NCI-H226 (cell line): ENCODE results near the gene SCYL2.
"Not testable (repeated sequence)": the region's sequence is repeated elsewhere in the genome, so short reads cannot be mapped to it uniquely, and the experiment has no call there.

ENCODE experiments used
- DNase-seq: peaks from one replicate; pipeline ENCODE4 v3.0.0-alpha.2; 2015

The SCYL2 gene

GRCh38 chr12:100265732-100266584 is 1.0 kb upstream of the SCYL2 start:
- no peak for DNase-seq

- no peak for DNase-seq
Measured at GRCh38 chr12:100266585-100266834, 467 bp upstream of the SCYL2 start.

- no peak for DNase-seq
Measured at GRCh38 chr12:100267603-100268281, 765 bp downstream of the SCYL2 start.

- DNase-seq = no peak
Measured at GRCh38 chr12:100268835-100269564, 2.0 kb downstream of the SCYL2 start.

GRCh38 chr12:100273782-100274181 is 6.8 kb downstream of the SCYL2 start:
- DNase-seq = no peak

GRCh38 chr12:100274291-100274690 is 7.3 kb downstream of the SCYL2 start:
- no peak for DNase-seq

- no peak for DNase-seq
Measured at GRCh38 chr12:100279159-100279558, 12.2 kb downstream of the SCYL2 start.

- DNase-seq = no peak
Measured at GRCh38 chr12:100279607-100280244, 12.7 kb downstream of the SCYL2 start.

- not testable (repeated sequence) for DNase-seq
Measured at GRCh38 chr12:100284556-100284955, 17.6 kb downstream of the SCYL2 start.

GRCh38 chr12:100289038-100289437 is 22.1 kb downstream of the SCYL2 start:
- no peak for DNase-seq

- no peak for DNase-seq
Measured at GRCh38 chr12:100290016-100290415, 23.0 kb downstream of the SCYL2 start.

GRCh38 chr12:100293017-100293416 is 26.0 kb downstream of the SCYL2 start:
- no peak for DNase-seq

- not testable (repeated sequence) for DNase-seq
Measured at GRCh38 chr12:100294366-100294765, 27.4 kb downstream of the SCYL2 start.

GRCh38 chr12:100295764-100296555 is 29.0 kb downstream of the SCYL2 start:
- DNase-seq = no peak

- DNase-seq = no peak
Measured at GRCh38 chr12:100302081-100302480, 35.1 kb downstream of the SCYL2 start.

GRCh38 chr12:100303831-100304230 is 36.9 kb downstream of the SCYL2 start:
- DNase-seq = no peak

- not testable (repeated sequence) for DNase-seq
Measured at GRCh38 chr12:100304334-100304733, 37.4 kb downstream of the SCYL2 start.

- not testable (repeated sequence) for DNase-seq
Measured at GRCh38 chr12:100308138-100308537, 41.2 kb downstream of the SCYL2 start.

GRCh38 chr12:100311317-100311716 is 44.3 kb downstream of the SCYL2 start:
- no peak for DNase-seq

GRCh38 chr12:100317371-100317770 is 50.4 kb downstream of the SCYL2 start:
- no peak for DNase-seq

GRCh38 chr12:100324498-100324897 is 57.5 kb downstream of the SCYL2 start:
- no peak for DNase-seq

- DNase-seq = no peak
Measured at GRCh38 chr12:100326208-100326607, 59.2 kb downstream of the SCYL2 start.

- no peak for DNase-seq
Measured at GRCh38 chr12:100329800-100330199, 62.8 kb downstream of the SCYL2 start.
